Ascending aorta (tissue), 2 donors: ENCODE measurements around the gene FBLN1. TPM values are rescaled to one million over a fixed set of nuclear protein-coding genes. Genes with fewer than 3 reads are reported as not detected.

Experiments used
- DNase-seq, 2 donors: peaks; one replicate each; pipeline ENCODE4 v3.0.0-alpha.2; 2019; ENCODE audit warnings: low spot score in 2 of 2
- H3K27ac ChIP-seq, 2 donors: fragments of 200-600 bp; sonication (generic); one replicate each; pipeline ENCODE4 v1.5.1; 2016 to 2017; ENCODE audit warnings: mild to moderate bottlenecking in 1 of 2
- H3K27me3 ChIP-seq: fragments of 200-600 bp; sonication (generic); one replicate; pipeline ENCODE4 v1.5.1; 2017
- H3K36me3 ChIP-seq, 2 donors: fragments of 200-600 bp; sonication (generic); one replicate each; pipeline ENCODE4 v1.5.1; 2016
- H3K4me1 ChIP-seq, 2 donors: fragments of 200-600 bp; sonication (generic); one replicate each; pipeline ENCODE4 v1.5.1; 2016 to 2017; ENCODE audit warnings: mild to moderate bottlenecking in 1 of 2
- H3K4me3 ChIP-seq, 2 donors: fragments of 200-600 bp; sonication (generic); one replicate each; pipeline ENCODE4 v1.5.1; 2016 to 2017; ENCODE audit warnings: mild to moderate bottlenecking in 1 of 2
- H3K9me3 ChIP-seq, 2 donors: fragments of 200-600 bp; sonication (generic); one replicate each; pipeline ENCODE4 v1.5.1; 2016
- CTCF ChIP-seq, 3 experiments: fragments of 200-600 bp in 2 of 3; fragments of 450-650 bp in 1 of 3; sonication (generic) in 2 of 3; IDR thresholded peaks; one replicate each; pipeline ENCODE4 v1.5.1; 2016 to 2019; ENCODE audit warnings: antibody characterized with exemption in 3 of 3, mild to moderate bottlenecking in 1 of 3, moderate library complexity in 1 of 3
- intact Hi-C: fragments of 100-400 bp; cut with DNase I; formaldehyde crosslinking; loops from one replicate; pipeline ENCODE4 v1.15.1; 2023
- total RNA-seq: library from RNA; depleted of rRNA; stranded (reverse); fragments of >200 nt; gene quantifications from one replicate; pipeline ENCODE4 v1.1.0, GENCODE V29; 2016

Gene FBLN1
- total RNA-seq, 1 donor from 2014 or later, result 580 TPM

- no peaks in the 10 kb centered on the region for H3K36me3 ChIP-seq
- no peak for TF ChIP-seq CTCF (IDR thresholded peaks at IDR 0.05)
- intact Hi-C loops, result no loop called here
Observed at GRCh38 chr22:45465633-45466032, 37.0 kb upstream of the FBLN1 start.

GRCh38 chr22:45468872-45469271 is 33.8 kb upstream of the FBLN1 start:
- H3K27ac ChIP-seq, result peak overlapping the region; percentile 83 to 90
- no peak for TF ChIP-seq CTCF (IDR thresholded peaks at IDR 0.05)
- peaks cover 14 to 35% of the 10 kb centered on the region in 2 donors for H3K4me1 ChIP-seq
- H3K27me3 ChIP-seq, result no peaks in the 10 kb centered on the region
- no peaks in the 10 kb centered on the region for H3K36me3 ChIP-seq
- intact Hi-C loops, result loop anchor here (1.0 kb wide), 1 partner anchor 17 kb away; no protein-coding TSS in a partner anchor
- peak overlapping the region in 1 of 2 donors; percentile 13 for H3K4me3 ChIP-seq
- DNase-seq, result no peak
- no peaks in the 10 kb centered on the region for H3K9me3 ChIP-seq

More at GRCh38 chr22:45465633-45466032, 37.0 kb upstream of the FBLN1 start:
- no peak overlapping the region for H3K4me3 ChIP-seq
- H3K9me3 ChIP-seq, result no peaks in the 10 kb centered on the region
- peaks cover 7 to 19% of the 10 kb centered on the region in 2 donors for H3K4me1 ChIP-seq
- no peaks in the 10 kb centered on the region for H3K27me3 ChIP-seq
- no peak overlapping the region for H3K27ac ChIP-seq
- no peak for DNase-seq

- Histone ChIP-seq H3K36me3 (no peaks in the 10 kb centered on the region), H3K4me1 (peaks cover 14 to 39% of the 10 kb centered on the region in 2 donors), H3K27me3 (no peaks in the 10 kb centered on the region), H3K4me3 (peak overlapping the region in 1 of 2 donors; percentile 13), H3K9me3 (no peaks in the 10 kb centered on the region), H3K27ac (peak overlapping the region; percentile 83 to 90)
- DNase-seq, result no peak
- intact Hi-C loops, result no loop called here
- TF ChIP-seq CTCF (IDR thresholded peaks at IDR 0.05), result no peak
Observed at GRCh38 chr22:45469281-45470073, 33.2 kb upstream of the FBLN1 start.

GRCh38 chr22:45470871-45471270 is 31.8 kb upstream of the FBLN1 start:
- peak overlapping the region; percentile 83 to 90 for H3K27ac ChIP-seq
- intact Hi-C loops, result no loop called here
- H3K36me3 ChIP-seq, result no peaks in the 10 kb centered on the region
- H3K4me1 ChIP-seq, result peaks cover 14 to 39% of the 10 kb centered on the region in 2 donors
- TF ChIP-seq CTCF (IDR thresholded peaks at IDR 0.05), result no peak
- DNase-seq, result no peak
- no peak overlapping the region for H3K4me3 ChIP-seq
- no peaks in the 10 kb centered on the region for H3K27me3 ChIP-seq
- H3K9me3 ChIP-seq, result no peaks in the 10 kb centered on the region

- no peaks in the 10 kb centered on the region for H3K27me3 ChIP-seq
- H3K4me1 ChIP-seq, result peaks cover 14 to 44% of the 10 kb centered on the region in 2 donors
- H3K27ac ChIP-seq, result peak overlapping the region; percentile 83 to 90
- no peak for DNase-seq
- H3K9me3 ChIP-seq, result no peaks in the 10 kb centered on the region
- intact Hi-C loops, result no loop called here
- TF ChIP-seq CTCF (IDR thresholded peaks at IDR 0.05), result no peak
- H3K4me3 ChIP-seq, result no peak overlapping the region
- no peaks in the 10 kb centered on the region for H3K36me3 ChIP-seq
Observed at GRCh38 chr22:45472426-45472825, 30.3 kb upstream of the FBLN1 start.
